Endothelial cell of umbilical vein (primary cell): ENCODE results near the gene PNPLA7.

ENCODE experiments used
- CTCF ChIP-seq, 2 donors: IDR thresholded peaks; 1 replicate in 1 of 2; 2 replicates in 1 of 2; pipeline ENCODE4 v1.5.1; 2011; ENCODE audit warnings: low read length in 2 of 2, mild to moderate bottlenecking in 2 of 2, moderate library complexity in 2 of 2, control low read depth in 1 of 2, inconsistent platforms in 1 of 2, low read depth in 1 of 2; ENCODE audit not compliant: insufficient read depth in 1 of 2; ENCODE audit errors: extremely low read depth in 1 of 2
- POLR2A ChIP-seq: IDR thresholded peaks from 2 replicates; pipeline ENCODE4 v1.6.1; 2012; ENCODE audit warnings: low read depth, mild to moderate bottlenecking, control low read depth, low read length

GRCh38 chr9:137588311-137588710 lies 38.1 kb upstream of the PNPLA7 start:
- no peak for TF ChIP-seq CTCF (IDR thresholded peaks at IDR 0.05; ENCODE audit: extremely low read depth in 1 of 2, insufficient read depth in 1 of 2, low read depth in 1 of 2, low read length in 2 of 2)
- TF ChIP-seq POLR2A: no peak
